Esophagus mucosa (tissue), 1 donor: ENCODE results near the gene NFIX. TPM values are rescaled to one million over a fixed set of nuclear protein-coding genes. Genes with fewer than 3 reads are reported as not detected.
"Not testable (repeated sequence)": the region's sequence is repeated elsewhere in the genome, so short reads cannot be mapped to it uniquely, and the experiment has no call there.

Experiments
- ATAC-seq: fragments of 200-7000 bp; cut with Tn5 transposase; one replicate; pipeline ENCODE4 v1.9.1; 2020
- total RNA-seq: library from RNA; stranded (reverse); gene quantifications from one replicate; pipeline ENCODE4 v1.2.4, GENCODE V29; 2023
- donor health status: DM: yes; HTN: yes; CAD: no.

Gene NFIX
- total RNA-seq = 101 TPM

DNA sequence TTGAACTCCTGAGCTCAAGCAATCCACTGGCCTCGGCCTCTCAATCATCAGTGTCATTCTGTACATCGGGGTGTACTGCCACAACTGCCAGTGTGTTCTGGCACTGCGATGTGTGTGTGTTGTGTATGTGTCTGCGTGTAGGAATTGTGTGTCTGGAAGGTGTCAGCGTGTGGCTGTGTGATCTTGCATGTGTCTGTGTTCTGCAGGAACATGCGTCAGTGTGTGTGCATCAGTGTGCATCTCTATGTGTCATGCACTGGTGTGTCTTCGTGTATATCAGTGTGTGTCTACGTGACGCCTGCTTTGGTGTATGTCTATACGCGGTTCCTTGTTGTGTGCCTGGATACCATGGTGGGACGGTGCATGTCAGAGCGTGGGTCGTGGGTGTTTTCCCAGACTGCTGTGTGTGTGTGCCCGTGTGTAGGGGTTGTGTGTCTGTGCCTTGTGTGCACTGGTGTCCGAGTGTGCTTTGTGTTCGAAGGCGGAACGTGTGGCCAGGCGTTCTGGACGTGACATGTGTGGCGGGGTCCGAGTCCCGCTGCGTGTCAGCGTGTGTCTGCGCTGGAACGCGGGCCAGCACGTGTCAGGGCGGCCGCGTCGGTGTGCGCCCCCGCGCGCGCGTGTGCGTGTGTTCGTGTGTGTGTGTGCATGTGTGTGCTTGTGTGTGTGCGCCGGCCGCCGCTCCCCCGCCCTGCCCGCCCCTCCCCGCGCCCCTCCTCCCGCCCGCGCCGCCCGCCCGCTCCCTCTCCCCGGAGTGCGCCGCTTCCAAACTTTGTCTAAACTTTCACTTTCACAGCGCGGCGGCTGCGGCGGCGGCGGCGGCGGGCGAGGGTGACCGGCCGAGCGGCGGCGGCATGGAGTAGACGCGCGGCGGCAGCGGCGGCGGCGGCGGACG, at the start of gene NFIX:
NFIX (plus strand) TSS at position 775 of the 895 bp plus-strand sequence. CDS start 363 bp downstream, outside the sequence.
- ATAC-seq = peak; percentile 15

DNA sequence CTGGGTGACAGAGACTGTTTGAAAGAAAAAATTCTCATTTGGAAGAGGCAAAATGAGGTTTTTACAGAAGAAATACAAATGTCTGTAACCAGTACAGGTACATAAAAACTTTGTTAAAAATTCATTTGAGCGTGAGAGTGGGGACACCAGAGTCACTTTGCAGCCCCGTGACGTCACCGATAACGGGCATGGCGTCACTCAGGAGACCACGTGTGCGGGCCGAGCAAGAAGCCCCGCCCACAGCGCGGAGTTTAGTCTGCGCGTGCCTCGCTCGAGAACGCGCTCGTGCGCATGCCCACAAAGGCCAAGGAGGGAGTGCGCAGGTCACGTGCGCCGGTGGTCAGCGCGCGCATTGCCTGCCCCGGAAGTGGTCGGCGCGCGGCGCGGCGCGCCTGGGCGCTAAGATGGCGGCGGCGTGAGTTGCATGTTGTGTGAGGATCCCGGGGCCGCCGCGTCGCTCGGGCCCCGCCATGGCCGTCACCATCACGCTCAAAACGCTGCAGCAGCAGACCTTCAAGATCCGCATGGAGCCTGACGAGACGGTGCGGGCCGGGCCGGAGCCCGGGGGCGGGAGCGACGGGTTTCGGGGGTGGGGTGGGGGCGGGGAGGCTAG, 49.7 kb upstream of the NFIX start, which contains the start of gene RAD23A:
RAD23A (plus strand) TSS at position 384 of the 613 bp plus-strand sequence; CDS start at position 471, 87 bp downstream.
- peak; percentile 91 for ATAC-seq

DNA sequence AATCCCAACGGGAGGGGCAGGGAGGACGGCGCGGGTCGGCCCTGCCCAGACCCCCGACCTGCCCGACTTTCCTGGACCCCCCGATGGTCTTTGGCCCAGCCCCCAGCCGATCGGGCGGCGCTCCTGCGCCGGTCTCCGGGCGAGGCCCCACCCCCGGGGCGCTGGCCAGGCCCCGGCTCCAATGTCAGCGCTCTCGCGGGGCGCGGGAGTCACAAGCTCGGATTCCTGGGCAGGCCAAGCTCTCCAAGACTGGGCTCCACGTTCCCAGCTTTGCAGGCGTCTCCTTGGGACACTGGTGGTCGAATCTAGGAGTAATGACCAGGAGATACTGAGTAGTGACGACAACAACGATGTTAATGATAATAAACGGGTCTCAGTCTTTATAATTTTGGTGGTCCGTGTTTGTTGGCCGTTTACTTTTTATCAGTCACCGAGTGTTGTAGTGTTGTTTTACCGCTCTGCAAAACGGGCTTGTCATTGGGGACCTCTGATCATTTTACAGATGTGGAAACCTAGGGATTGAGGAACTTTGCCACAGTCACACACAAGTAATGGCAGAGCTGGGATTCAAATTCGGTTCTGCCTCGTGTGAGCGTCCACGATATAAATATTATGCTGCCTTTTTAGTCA, 49.1 kb upstream of the NFIX start:
- ATAC-seq = peak; percentile 76

DNA sequence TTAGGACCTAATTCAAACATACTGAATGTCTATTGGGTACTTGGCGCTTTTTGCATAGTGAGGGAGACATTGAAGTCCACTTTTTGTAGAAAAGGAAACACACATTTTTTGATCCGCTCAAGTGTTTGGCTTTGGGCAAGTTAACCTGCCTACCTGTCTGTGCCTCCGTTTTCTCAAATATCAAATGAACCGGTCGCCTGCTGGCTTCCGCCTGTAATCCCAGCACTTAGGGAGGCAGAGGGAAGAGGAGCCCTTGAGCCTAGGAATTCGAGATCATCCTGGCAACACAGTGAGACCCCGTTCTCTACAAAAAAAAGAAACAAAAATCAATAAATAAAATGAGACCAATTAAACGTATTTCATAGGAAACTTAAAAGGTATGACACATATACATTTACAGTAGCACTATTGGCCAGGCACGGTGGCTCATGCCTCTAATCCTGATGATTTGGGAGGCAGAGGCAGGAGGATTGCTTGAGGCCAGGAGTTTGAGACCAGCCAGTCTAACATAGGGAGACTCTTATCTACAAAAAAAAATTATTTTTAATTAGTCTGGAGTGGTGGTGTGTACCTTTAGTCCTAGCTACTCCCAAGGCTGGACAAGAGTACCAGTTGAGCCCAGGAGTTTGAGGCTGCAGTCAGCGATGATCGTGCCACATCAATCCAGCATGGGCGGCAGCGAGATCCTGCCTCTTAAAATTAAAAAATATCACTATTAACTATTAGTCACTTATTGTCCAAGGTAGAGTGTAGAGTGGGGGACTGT, 48.4 kb upstream of the NFIX start:
- ATAC-seq = no peak

- ATAC-seq = no peak
These were observed 47.3 kb upstream of the NFIX start for GRCh38 chr19:12947702-12948611.

DNA sequence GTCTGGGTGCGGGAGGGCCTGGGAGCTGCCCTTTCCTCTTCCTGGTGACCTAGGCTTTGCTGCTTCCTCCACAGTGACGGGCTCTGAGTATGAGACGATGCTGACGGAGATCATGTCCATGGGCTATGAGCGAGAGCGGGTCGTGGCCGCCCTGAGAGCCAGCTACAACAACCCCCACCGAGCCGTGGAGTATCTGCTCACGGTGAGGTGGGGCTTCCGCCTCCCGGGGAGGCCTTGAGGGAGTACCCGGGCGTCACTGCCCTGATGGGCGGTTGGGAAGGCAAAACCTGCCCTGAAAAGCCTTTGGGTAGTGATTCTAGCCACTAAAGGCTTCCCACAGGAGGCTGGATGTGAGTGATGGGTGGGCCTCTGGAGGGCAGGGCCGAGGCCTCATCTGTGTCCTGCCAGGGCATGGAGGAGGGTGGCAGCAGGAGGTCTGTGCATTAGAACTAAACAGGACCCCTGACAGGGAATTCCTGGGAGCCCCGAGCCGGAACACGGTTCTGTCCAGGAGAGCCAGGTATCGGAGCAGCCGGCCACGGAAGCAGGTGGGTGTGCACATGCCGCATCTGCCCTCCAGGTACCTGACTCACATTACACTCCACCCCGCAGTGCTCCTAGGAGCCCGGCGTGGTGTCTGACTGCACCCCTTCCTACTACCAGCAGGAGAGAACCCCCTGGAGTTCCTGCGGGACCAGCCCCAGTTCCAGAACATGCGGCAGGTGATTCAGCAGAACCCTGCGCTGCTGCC, 46.5 kb upstream of the NFIX start:
- ATAC-seq = no peak

DNA sequence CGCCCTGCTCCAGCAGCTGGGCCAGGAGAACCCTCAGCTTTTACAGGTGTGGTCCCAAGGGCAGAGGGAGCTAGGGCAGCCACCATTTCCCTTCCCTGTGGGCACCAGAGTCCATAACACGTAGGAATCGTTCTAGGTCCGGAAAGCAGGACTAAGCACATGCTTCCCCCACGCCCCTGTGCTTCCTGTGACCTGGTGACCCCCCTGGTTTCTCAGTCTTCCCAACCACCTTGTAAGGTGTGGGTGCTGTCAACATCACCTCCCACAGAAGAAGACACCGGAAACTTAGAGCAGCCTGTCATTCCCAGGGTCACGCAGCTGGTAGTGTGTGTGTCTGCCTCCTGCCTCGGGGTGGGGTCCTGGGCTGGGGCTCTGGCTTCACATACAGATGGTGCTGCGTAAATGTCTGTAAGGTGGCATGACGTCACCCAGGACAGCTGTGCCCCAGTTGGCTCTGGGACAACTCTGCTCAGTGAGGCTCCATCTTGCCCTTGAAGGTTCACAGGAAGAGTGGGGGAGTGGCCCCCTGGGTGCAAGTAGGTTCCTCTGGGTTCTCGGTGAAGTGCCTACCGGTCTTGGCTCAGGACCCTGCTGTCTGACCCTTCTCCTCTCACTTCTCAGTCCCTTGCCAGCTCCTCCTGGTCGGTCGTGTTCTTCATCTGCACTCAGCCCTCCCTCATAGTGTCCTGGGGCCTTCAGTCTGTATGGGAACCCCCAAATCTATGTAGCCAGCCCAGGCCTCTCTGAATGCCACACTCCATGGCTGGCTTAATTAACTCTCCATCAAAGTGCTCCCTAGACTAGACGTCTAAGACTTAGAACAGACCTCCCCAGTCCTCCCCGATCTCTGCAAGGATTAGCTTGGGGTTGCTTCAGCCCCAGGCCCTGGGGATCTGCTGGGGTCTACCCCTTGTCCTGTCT, 45.7 kb upstream of the NFIX start:
- no peak for ATAC-seq

GRCh38 chr19:12952050-12952449, 43.2 kb upstream of the NFIX start:
- ATAC-seq = not testable (repeated sequence)

- ATAC-seq = no peak
These were observed 42.7 kb upstream of the NFIX start for GRCh38 chr19:12952488-12953137.

DNA sequence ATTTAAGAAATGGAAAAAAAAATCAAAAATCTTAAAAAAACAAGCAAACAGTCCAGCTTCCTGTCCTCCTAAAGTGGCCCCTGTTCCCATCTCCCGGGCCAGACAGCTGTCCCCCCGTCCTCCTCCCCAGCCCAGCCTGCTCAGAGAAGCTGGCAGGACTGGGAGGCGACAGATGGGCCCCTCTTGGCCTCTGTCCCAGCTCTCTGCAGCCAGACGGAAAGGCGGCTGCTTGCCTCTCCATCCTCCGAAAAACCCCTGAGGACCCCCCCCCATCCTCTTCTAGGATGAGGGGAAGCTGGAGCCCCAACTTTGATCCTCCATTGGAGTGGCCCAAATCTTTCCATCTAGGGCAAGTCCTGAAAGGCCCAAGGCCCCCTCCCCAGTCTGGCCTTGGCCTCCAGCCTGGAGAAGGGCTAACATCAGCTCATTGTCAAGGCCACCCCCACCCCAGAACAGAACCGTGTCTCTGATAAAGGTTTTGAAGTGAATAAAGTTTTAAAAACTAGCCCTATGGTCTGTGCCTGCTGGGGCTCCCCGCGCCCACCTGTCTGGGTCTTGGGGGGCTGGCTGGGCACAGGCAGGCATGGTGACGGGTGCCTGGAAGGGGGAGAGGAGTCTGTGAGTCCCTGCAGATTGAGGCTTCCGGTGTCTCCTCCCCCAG, 42.0 kb upstream of the NFIX start:
- ATAC-seq = no peak

GRCh38 chr19:12953799-12954611, 41.3 kb upstream of the NFIX start:
- ATAC-seq = peak; percentile 1

GRCh38 chr19:12954612-12954962, 40.7 kb upstream of the NFIX start:
- ATAC-seq = peak; percentile 68

DNA sequence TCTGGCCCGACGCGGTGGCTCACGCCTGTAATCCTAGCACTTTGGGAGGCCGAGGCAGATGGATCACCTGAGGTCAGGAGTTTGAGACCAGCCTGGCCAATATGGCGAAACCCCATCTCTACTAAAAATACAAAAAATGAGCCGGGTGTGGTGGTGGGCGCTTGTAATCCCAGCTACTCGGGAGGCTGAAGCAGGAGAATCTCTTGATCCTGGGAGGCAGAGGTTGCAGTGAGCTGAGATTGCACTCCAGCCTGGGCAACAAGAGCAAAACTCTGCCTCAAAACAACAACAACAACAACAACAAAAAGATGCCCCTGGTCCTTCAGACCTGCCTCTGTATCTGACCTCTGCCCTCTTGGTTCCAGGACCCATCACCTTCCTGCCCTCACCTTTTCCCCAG, 39.7 kb upstream of the NFIX start:
- ATAC-seq = not testable (repeated sequence)

DNA sequence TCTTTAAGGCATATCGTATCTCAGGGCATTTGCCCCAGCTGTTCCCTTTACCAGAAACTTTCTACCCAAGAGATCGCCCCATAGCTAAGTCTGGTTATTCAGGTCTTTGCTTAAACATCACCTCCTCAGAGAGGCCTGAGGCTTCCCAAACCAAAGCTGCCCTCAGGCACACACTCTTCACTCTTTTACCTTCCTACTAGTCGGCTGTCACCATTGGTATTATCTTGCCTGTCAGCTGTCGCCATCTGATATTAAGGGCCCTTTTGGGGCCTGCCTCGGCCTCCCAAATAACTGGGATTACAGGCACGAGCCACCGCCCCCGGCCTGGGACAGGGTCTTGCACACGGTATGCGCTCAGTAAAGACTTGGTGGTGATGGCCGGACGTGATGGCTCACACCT, 39.3 kb upstream of the NFIX start:
- peak; percentile 24 for ATAC-seq

- peak; percentile 81 for ATAC-seq
These were observed 38.6 kb upstream of the NFIX start, which contains the start of gene GADD45GIP1 for GRCh38 chr19:12956446-12957388. TSS of gene GADD45GIP1 (minus strand) at chr19:12957223. CDS start at chr19:12957212, 11 bp downstream.

- ATAC-seq = not testable (repeated sequence)
These were observed 37.8 kb upstream of the NFIX start for GRCh38 chr19:12957389-12957952.
